Peyer's patch (tissue), 4 donors: ENCODE data around the gene FAM20A.

Experiments used
- CTCF ChIP-seq, 6 experiments: fragments of 450-650 bp in 4 of 6; fragments of 200-600 bp in 2 of 6; sonication (generic) in 1 of 6; IDR thresholded peaks; one replicate each; pipeline ENCODE4 v1.5.1; 2017 to 2019; ENCODE audit warnings: antibody characterized with exemption in 6 of 6, mild to moderate bottlenecking in 3 of 6, moderate library complexity in 1 of 6
- POLR2A ChIP-seq, 2 donors: fragments of 450-650 bp; IDR thresholded peaks; one replicate each; pipeline ENCODE4 v1.5.1; 2017; ENCODE audit warnings: antibody characterized with exemption in 2 of 2, mild to moderate bottlenecking in 2 of 2, moderate library complexity in 2 of 2

DNA sequence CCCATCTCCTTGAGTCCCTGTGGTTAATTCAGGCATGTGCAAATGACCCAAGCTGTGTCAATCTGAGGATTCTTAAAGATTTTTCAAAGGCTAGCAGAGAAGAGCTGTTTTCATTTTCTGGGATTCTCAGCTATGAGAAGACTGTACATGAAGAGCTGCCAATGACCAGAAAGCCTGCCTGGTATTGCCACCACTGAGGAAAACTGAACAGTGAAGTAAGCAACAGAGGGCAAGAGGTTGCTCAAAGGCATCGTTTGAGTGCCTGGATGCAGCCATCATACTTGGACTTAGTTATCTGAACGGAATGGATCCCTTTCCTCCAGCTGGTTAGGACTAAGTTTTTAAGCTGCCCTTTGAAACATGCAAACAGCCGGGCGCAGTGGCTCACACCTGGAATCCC, 38.4 kb downstream of the FAM20A start:
- TF ChIP-seq CTCF (IDR thresholded peaks at IDR 0.05): no peak
- TF ChIP-seq POLR2A (IDR thresholded peaks at IDR 0.05): no peak
